ENCODE data around the gene ARAP3. TPM values are rescaled to one million over a fixed set of nuclear protein-coding genes. Genes with fewer than 3 reads are reported as not detected.

ARAP3 gene
- polyA plus RNA-seq, 3 donors = 2.5 to 33.4 (median 14.2) TPM

DNA sequence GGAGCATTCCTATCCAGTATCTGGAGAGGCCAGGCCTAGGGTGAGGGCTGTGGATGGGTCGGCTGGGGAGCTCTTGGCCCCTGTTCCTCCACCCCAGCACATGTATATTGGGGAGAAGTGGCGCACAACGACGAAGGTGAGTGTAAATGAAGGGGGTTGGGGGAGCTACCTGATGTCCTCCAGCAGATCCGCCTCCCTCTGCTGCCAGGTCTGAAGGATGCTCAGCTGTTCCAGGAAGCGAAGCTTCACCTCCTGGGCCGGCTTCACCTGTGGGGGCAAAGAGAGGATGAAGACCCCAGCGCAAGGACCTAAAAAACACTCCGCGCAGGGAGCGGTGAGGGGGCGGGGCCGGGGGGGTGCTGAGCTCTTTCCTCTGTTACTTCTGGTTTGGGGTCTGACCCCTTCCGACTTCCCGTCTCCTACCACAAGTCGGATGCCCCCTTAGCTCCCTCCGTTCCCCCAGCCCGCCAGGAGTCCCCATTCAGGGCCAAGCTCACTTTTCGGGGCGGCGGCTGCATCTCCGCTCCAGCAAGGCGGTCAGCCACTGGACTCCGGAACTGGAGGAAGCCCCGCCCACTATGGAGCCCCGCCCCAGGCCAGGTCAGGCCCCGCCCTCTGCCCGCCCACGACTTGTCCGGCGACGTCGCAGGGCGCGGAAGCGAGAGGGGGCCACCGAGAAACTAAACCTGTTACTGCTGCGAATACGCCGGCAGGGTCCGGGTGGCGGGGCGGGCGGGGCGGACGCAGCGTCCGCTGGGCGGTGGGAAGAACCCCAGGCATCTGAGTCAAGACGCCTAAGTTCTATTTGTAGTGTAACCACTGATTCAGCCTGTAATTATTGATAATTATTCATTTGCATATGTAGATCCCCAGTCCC is 30.9 kb downstream of the ARAP3 start, which contains the start of gene FCHSD1:
Gene FCHSD1, minus strand, starts transcription at position 568 of the 877 bp plus-strand sequence. Its CDS starts 50 bp downstream, at position 518.
- WGBS, 3 donors = 4 to 5% (median 5%) methylated on average over 44 to 50 of the region's 50 CpGs
- H3K27ac ChIP-seq (ENCODE audit: low read depth, low read length) = no peak within 1 kb of the TSS

DNA sequence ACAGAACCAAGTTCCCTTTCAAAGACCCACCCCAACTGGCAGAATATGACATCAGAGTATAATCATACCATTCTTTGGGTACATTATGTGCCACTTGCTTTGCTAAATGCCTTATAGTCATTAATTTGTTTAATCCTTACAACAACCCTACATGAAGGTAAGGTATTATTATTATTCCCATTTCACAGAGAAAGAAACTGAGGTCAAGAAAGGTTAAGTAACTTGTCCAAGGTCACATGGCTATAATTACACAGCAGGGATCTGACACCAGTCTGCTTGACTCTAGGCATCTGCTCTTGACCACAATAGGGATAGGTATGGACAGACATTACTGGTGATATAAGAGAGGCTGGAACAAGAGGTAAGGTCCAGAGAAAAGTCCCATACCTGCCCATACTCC is 32.1 kb downstream of the ARAP3 start:
- H3K27ac ChIP-seq (ENCODE audit: low read depth, low read length) = no peak overlapping the region

DNA sequence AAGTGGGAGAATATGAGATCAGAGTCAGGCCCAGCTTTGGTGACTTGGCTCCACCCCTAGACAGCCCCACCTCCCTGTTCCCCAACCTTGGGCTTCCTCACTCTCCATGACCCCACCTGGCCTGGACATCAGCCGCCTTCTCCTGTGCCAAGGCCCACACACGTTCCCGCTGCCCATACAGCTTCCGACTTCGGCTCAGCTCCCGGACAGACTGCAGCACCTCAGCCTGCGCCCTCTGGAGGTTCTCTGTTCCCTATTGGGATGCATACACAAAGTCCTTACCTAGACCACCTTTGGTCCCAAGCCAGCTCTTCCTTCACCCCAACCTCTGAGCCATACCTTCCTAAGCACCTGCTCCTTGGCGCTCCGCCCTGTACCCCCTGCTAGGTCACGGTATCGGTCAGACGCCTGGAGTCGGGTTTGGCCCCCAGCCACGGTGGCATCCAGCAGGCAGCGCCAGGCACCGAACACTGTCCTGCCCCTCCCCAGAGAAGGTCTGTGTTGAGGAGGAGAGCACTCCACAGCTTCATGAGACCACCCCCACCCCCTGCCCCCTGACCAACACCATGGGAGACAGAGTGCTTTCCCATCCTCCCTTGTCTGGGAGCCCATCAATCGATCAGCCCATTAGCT is 32.9 kb downstream of the ARAP3 start:
- 93 to 97% (median 94%) methylated on average over 17 of the region's 17 CpGs for WGBS, 3 donors
- no peak overlapping the region for H3K27ac ChIP-seq (ENCODE audit: low read depth, low read length)

DNA sequence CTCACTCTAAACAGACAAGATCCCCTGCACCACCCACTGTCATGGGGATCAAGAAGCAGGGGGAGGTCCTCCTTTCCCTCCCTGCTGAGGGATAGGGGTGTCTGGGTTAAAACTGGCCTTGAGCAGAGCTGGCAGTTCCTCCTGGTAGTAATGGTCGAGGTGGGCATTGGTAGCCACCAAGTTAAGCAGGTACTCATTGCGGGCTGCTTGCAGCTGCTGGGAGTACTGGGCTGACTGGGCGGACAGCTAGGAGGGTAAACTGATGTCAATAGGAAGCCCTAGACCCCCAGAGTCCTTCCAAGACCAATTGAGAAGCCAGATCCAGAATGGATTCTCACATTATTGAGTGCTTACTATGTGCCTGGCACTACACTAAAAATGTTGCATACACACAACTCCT is 34.2 kb downstream of the ARAP3 start:
- 82 to 93% (median 88%) methylated on average over 3 of the region's 3 CpGs for WGBS, 3 donors
- H3K27ac ChIP-seq (ENCODE audit: low read depth, low read length) = no peak overlapping the region

DNA sequence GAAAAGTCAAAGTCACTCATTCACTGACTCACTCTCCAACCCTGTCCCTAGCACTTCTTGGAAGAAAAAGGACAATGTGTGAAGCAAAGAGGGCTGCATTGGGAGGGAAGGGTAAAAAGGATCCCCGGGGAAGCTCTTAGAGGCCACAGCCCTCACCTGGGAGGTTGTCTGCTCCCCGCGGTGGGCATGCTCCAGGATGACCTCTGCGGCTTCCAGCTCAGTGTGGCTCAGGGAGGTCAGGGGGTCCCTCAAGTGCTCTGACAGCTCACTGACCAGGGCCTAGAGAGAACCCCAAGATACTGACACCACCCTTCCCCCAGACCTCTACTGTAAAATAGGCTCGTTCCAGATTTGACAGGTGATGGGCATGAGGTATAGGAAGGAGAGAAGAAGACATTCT is 34.8 kb downstream of the ARAP3 start:
- WGBS, 3 donors = 88 to 95% (median 88%) methylated on average over 5 of the region's 5 CpGs
- no peak overlapping the region for H3K27ac ChIP-seq (ENCODE audit: low read depth, low read length)

DNA sequence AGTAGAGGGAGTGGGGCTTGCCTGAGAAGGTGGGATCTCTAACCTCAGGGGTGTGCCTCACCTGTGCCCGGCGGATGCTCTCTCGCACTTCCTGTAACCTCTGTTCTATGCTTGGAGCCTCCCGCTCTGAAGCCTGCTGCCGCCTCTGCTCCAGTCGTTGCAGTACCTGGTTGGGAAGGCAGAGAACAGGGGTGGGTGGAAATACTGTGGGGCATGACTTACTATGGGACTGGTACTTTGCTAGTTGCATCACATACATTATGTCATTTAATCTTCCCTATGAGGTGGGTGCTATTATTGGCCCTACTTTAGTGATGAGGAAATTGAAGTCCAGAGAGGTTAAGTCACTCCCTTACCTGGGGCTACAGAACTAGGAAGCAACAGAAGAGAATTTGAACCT is 36.0 kb downstream of the ARAP3 start:
- no peak overlapping the region for H3K27ac ChIP-seq (ENCODE audit: low read depth, low read length)
- WGBS, 3 donors = 92 to 93% (median 92%) methylated on average over 6 of the region's 6 CpGs

DNA sequence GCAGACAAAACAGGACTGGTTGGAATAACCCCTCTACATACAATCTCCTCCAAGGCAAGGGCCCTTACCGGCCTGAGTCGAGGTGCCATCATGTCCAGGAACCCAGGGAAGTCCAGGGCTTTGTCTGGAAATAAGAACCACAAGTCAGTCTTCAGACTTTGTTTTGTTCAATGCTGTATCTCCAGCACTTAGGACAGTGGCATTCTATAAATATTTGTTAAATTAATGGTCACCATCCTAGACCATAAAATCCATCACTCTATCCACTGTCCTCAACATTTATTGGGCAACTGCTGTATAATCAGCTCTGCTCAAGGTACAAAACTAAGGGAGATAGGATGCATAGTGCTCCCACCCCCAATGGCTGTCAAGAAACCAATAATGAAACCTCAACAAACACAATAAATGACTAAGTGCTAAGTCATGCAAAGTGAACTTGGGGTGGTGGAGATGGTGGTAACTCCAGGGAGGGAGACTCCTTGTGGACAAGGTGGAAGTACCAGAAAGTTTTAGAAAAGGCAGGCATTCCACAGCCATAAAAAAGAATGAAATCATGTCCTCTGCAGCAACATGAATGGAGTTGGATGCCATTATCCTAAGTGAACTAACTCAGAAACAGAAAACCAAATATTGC is 40.3 kb downstream of the ARAP3 start:
- 82 to 94% (median 91%) methylated on average over 2 of the region's 2 CpGs for WGBS, 3 donors
- H3K27ac ChIP-seq (ENCODE audit: low read depth, low read length) = no peak overlapping the region

DNA sequence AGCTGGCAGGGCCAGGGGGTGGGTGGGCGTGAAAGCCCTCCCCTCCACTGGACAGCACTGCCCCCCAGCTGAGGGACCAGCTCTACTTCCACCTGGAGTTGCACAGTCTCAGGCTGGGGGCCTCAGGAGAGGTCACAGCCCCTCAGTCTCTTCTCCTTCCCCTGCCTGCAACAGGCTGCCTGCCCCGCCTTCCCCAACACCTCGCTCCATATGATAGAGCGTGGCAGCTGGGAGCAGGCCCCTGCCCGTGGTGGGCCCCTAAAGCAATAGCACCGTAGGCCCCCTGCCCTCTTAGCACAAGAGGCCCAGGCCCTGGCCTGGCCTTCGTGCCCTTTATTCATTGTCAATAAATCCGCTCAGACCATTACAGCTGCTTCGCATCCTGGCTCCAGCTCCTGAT is 41.3 kb downstream of the ARAP3 start:
- 84 to 91% (median 87%) methylated on average over 9 of the region's 9 CpGs for WGBS, 3 donors
- no peak overlapping the region for H3K27ac ChIP-seq (ENCODE audit: low read depth, low read length)

DNA sequence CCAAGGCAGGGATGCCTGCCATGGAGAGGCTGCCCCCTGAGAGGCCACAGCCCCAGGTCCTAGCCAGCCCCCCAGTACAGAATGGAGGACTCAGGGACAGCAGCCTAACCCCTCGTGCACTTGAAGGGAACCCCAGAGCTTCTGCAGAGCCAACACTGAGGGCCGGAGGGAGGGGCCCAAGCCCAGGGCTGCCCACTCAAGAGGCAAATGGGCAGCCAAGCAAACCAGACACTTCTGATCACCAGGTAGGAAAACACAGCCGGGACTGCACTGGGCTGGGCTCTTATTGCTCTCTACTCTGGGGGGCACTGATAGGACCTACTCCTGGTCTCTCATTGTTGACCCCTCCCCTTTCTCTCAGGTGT is 42.0 kb downstream of the ARAP3 start:
- 88 to 97% (median 89%) methylated on average over 3 of the region's 3 CpGs for WGBS, 3 donors
- H3K27ac ChIP-seq (ENCODE audit: low read depth, low read length) = no peak overlapping the region

DNA sequence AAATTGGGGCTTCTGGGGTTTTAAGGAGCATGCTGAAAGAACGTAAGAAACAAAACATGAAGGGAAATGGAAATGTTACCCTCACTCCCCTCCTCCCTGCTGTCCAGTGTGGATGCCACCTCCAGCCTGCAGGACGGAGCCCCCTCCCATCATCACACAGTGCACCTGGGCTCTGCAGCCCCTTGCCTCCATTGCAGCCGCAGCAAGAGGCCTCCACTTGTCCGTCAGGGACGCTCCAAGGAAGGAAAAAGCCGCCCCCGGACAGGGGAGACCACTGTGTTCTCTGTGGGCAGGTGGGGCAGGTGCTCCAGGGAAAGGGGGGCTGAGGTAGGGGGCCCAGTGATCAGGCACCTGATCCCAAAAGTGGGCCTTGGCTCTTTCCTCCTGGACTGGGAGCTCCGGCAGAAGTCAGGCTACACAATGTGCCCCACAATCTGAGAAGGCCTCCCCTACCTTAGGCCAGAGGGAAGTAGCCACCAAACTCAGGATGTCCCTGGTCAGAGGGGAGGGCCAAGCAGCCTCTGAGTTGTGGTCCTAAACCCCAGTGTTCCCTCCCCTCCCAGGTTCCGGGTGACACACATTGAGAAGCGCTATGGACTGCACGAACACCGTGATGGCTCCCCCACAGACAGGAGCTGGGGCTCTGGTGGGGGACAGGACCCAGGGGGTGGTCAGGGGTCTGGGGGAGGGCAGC is 42.5 kb downstream of the ARAP3 start:
- no peak overlapping the region for H3K27ac ChIP-seq (ENCODE audit: low read depth, low read length)
- 90 to 94% (median 94%) methylated on average over 12 of the region's 12 CpGs for WGBS, 3 donors

DNA sequence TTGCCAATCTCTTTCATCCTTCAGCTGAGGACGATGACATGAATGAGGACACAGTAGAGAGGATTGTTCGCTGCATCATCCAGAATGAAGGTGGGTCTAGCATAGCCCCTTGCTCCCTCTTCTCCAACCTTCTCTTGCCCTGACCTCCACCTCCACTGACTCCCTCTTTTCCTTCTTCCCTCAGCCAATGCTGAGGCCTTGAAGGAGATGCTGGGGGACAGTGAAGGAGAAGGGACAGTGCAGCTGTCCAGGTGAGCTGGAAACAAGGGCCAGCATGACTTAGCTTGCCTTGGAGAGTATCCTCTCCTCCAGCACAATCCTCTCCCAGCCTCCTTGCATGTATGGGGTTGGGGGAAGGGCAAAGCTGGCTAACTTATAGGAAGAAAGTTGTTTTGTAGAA is 43.3 kb downstream of the ARAP3 start:
- H3K27ac ChIP-seq (ENCODE audit: low read depth, low read length) = no peak overlapping the region
- WGBS, 3 donors = 90 to 97% (median 93%) methylated on average over 2 of the region's 2 CpGs

DNA sequence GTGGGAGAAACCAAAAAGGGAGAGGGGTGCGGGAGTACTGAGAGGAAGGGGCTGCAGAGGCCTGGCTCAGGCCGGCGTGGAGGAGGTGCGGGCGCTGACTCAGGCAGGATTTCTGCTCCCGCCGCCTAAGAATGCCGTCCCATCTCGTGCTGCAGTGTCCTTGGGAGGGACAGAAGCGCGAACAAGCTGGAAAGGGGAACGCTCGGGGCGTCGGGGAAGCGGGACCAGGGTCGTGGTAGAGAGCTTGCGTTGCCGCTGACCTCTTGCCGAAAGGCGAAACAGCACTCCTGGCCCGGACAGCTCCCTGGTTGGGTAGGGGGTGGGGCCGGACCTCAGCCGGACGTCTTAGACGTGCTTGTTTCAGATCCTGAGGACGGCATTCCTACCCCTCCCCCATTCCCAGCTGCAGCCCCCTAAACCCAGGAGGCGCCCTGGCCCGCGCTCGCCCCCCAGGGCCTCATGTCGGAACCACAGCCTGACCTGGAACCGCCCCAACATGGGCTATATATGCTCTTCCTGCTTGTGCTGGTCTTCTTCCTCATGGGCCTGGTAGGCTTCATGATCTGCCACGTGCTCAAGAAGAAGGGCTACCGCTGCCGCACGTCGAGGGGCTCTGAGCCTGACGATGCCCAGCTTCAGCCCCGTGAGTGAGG is 44.1 kb downstream of the ARAP3 start:
- H3K27ac ChIP-seq (ENCODE audit: low read depth, low read length) = no peak overlapping the region
- 5 to 6% (median 5%) methylated on average over 35 to 40 of the region's 40 CpGs for WGBS, 3 donors

DNA sequence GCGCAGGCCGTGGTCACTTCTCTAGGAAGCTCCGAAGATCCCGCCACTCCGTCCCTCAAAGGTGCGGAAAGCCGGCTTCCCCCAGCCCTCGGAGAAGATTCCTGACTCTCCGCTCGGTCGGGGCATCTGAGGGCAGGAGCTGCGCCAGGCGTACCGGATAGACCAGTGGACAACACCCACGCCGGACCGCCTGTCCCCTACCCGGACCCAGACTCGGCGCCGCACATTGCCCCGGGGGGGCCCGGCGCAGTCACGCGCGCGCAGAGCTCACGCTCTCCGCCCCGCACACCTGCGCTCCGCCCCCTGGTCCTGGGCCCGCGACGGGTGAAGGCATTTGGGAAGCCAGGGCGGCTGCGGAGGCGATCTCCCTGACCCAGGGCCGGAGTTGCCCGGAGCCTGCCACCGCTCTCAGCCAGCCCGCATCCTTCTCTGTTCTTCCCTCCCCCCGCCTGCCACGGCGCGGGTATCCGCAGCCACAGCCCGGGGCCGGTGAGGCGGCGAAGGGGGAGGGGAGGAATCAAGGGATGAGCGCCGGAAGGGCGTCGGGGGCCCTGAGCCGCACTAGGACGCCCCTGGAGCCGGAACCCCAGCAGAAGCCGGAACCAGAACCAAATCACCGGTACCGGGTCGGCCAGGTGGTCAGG is 44.8 kb downstream of the ARAP3 start:
- no peak overlapping the region for H3K27ac ChIP-seq (ENCODE audit: low read depth, low read length)
- 0 to 1% (median 1%) methylated on average over 58 to 63 of the region's 63 CpGs for WGBS, 3 donors

DNA sequence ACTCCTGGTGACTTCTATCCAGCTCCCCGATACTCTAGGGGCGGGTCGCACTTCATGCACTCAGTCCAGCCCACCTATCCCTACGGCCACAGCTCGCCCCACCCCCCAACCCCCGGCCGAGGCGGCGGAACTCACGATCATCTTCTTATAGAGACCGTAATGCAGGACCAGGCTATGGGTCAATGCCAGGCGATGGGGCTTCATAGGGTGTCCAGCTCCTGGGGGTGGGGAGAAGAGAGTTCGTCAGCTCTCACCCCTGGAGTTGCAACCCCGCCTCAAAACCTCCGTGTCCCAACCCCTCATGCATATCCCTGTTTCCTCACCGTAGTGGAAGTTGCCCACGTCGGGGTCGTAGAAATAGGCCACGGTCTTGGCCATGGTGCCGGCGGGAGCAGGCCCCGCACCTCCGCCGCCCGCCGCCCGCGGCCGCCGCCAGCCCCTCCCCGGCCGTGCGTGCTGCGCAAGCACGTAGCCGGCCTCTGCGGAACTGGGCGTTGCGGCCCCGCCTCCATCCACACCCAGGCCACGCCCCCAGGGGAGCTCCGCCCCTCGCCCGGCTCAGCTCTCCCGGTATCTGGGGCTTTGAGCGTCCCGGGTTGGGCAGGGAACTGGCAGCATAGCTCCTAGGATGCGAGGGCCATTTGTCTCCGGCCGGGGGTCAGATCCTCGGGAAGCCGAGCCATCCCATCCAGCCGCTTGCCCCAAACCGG is 45.5 kb downstream of the ARAP3 start, which contains the start of the genes HDAC3 and RELL2:
Gene HDAC3, minus strand, starts transcription at position 437 of the 710 bp plus-strand sequence. Its CDS starts 59 bp downstream, at position 378.
Gene RELL2, plus strand, starts transcription at position 585 of the 710 bp plus-strand sequence. CDS start 1,229 bp downstream, outside the sequence.
- WGBS, 3 donors = 0% methylated on average over 36 to 55 of the region's 55 CpGs
- H3K27ac ChIP-seq (ENCODE audit: low read depth, low read length) = no peak within 1 kb of the TSS

DNA sequence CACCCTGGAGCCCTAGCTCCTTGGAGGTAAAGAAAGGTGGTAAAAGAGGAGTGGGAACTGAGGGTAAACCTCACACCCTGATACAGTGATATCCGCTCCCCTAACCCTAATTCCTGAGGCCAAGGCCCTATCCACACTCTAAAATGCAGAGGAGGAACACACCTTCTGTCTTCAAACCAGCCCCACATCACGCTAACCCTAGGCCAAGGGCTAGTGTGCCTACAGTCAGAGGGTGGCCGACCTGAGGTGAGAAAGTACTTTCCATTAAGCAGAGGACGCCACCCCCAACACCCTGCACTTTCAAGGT is 46.0 kb downstream of the ARAP3 start:
- WGBS, 3 donors = 2 to 9% (median 4%) methylated on average over 4 of the region's 4 CpGs
- no peak overlapping the region for H3K27ac ChIP-seq (ENCODE audit: low read depth, low read length)

DNA sequence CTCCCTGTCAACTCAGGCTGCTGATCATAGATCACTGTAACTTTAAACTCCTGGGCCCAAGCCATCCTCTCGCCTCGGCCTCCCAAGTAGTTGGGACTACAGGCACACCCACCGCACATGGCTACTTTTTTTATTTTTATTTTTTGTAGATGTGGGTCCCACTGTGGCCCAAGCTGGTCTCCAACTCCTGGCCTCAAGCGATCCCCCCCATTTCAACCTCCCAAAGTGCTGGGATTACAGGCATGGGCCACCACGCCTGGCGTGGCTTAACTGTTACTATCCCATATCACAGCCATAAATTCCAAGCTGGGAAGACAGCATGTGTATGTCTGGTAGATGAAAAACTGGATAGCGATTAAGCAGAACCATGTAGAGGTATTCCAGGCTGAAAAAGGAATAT is 46.4 kb downstream of the ARAP3 start:
- WGBS, 3 donors = 60 to 72% (median 62%) methylated on average over 7 of the region's 7 CpGs
- no peak overlapping the region for H3K27ac ChIP-seq (ENCODE audit: low read depth, low read length)

DNA sequence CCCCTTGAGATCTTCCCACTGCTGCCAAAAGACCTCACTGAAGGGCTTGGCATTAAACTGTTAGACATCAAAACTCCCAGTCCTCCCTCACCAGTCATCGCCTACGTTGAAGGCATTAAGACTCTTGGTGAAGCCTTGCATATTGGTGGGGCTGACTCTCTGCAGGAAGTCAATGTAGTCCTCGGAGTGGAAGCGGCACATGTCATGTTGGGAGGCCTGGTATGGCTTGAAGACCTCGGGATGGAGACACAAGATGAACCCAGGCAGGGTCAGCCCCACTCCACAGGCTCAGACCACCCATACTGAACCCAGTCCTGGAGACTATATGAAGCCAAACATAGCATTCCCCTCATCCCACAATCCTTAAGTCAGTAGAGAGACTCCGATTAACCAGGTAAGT is 47.3 kb downstream of the ARAP3 start:
- 87 to 94% (median 89%) methylated on average over 6 of the region's 6 CpGs for WGBS, 3 donors
- H3K27ac ChIP-seq (ENCODE audit: low read depth, low read length) = no peak overlapping the region

All from adipose tissue (tissue), 3 donors.